Peyer's patch (tissue), 4 donors: ENCODE data around the gene C17orf50. TPM values are rescaled to one million over a fixed set of nuclear protein-coding genes. Genes with fewer than 3 reads are reported as not detected.

ENCODE experiments used
- DNase-seq, 3 donors: peaks; one replicate each; pipeline ENCODE4 v3.0.0-alpha.2; 2017 to 2019
- H3K27ac ChIP-seq, 4 donors: fragments of 200-600 bp; sonication (generic); one replicate each; pipeline ENCODE4 v1.5.1; 2016 to 2019
- H3K27me3 ChIP-seq, 2 donors: fragments of 200-600 bp; sonication (generic); one replicate each; pipeline ENCODE4 v1.5.1; 2019
- H3K36me3 ChIP-seq, 3 donors: fragments of 200-600 bp; sonication (generic); one replicate each; pipeline ENCODE4 v1.5.1; 2016 to 2019
- H3K4me1 ChIP-seq, 4 donors: fragments of 200-600 bp; sonication (generic); one replicate each; pipeline ENCODE4 v1.5.1; 2016 to 2019
- H3K4me3 ChIP-seq, 4 donors: fragments of 200-600 bp; sonication (generic); 1 replicate in 3 of 4; 2 replicates in 1 of 4; pipeline ENCODE4 v1.5.1; 2016 to 2019; ENCODE audit warnings: mild to moderate bottlenecking in 1 of 4
- H3K9me3 ChIP-seq, 4 donors: fragments of 200-600 bp; sonication (generic); one replicate each; pipeline ENCODE4 v1.5.1; 2016 to 2019; ENCODE audit warnings: mild to moderate bottlenecking in 1 of 4
- CTCF ChIP-seq, 6 experiments: fragments of 450-650 bp in 4 of 6; fragments of 200-600 bp in 2 of 6; sonication (generic) in 1 of 6; IDR thresholded peaks; one replicate each; pipeline ENCODE4 v1.5.1; 2017 to 2019; ENCODE audit warnings: antibody characterized with exemption in 6 of 6, mild to moderate bottlenecking in 3 of 6, moderate library complexity in 1 of 6
- POLR2A ChIP-seq, 2 donors: fragments of 450-650 bp; IDR thresholded peaks; one replicate each; pipeline ENCODE4 v1.5.1; 2017; ENCODE audit warnings: antibody characterized with exemption in 2 of 2, mild to moderate bottlenecking in 2 of 2, moderate library complexity in 2 of 2
- total RNA-seq, 4 donors: library from RNA; depleted of rRNA; stranded (reverse); fragments of >200 nt; gene quantifications; one replicate each; pipeline ENCODE4 v1.1.0, GENCODE V29; 2016

C17orf50 gene
- total RNA-seq, 4 donors from 2014 or later = not detected

- TF ChIP-seq POLR2A (IDR thresholded peaks at IDR 0.05) (no peak), CTCF (IDR thresholded peaks at IDR 0.05) (no peak)
- no peaks in the 10 kb centered on the region for H3K9me3 ChIP-seq
- H3K4me1 ChIP-seq = peaks cover 0 to 7% (median 3%) of the 10 kb centered on the region in 4 donors
- no peaks in the 10 kb centered on the region for H3K36me3 ChIP-seq
- no peaks in the 10 kb centered on the region for H3K27me3 ChIP-seq
- DNase-seq = no peak
- no peak overlapping the region for H3K4me3 ChIP-seq
- H3K27ac ChIP-seq = no peak overlapping the region
These were observed 27.3 kb upstream of the C17orf50 start for GRCh38 chr17:35733366-35733765.

- TF ChIP-seq POLR2A (IDR thresholded peaks at IDR 0.05) (no peak), CTCF (IDR thresholded peaks at IDR 0.05) (no peak)
- Histone ChIP-seq H3K4me3 (no peak overlapping the region), H3K27ac (no peak overlapping the region), H3K4me1 (peaks cover 0 to 7% (median 3%) of the 10 kb centered on the region in 4 donors), H3K9me3 (no peaks in the 10 kb centered on the region), H3K27me3 (no peaks in the 10 kb centered on the region), H3K36me3 (no peaks in the 10 kb centered on the region)
- no peak for DNase-seq
These were observed 26.3 kb upstream of the C17orf50 start for GRCh38 chr17:35734396-35734795.

GRCh38 chr17:35735036-35735805 lies 25.5 kb upstream of the C17orf50 start:
- H3K27me3 ChIP-seq = no peaks in the 10 kb centered on the region
- no peak for DNase-seq
- H3K36me3 ChIP-seq = no peaks in the 10 kb centered on the region
- H3K27ac ChIP-seq = no peak overlapping the region
- peaks cover 0 to 7% (median 3%) of the 10 kb centered on the region in 4 donors for H3K4me1 ChIP-seq
- no peak overlapping the region for H3K4me3 ChIP-seq
- H3K9me3 ChIP-seq = no peaks in the 10 kb centered on the region
- TF ChIP-seq CTCF (IDR thresholded peaks at IDR 0.05) (no peak), POLR2A (IDR thresholded peaks at IDR 0.05) (no peak)

- H3K4me1 ChIP-seq = peaks cover 0 to 12% (median under 1%) of the 10 kb centered on the region in 4 donors
- H3K27ac ChIP-seq = no peak overlapping the region
- H3K4me3 ChIP-seq = no peak overlapping the region
- H3K36me3 ChIP-seq = no peaks in the 10 kb centered on the region
- no peak for DNase-seq
- TF ChIP-seq CTCF (IDR thresholded peaks at IDR 0.05) (no peak), POLR2A (IDR thresholded peaks at IDR 0.05) (no peak)
- no peaks in the 10 kb centered on the region for H3K9me3 ChIP-seq
- H3K27me3 ChIP-seq = peaks cover 0 to 5% of the 10 kb centered on the region in 2 donors
These were observed 24.5 kb upstream of the C17orf50 start for GRCh38 chr17:35736236-35736635.

GRCh38 chr17:35738519-35739133 lies 22.1 kb upstream of the C17orf50 start:
- DNase-seq = no peak
- Histone ChIP-seq H3K9me3 (no peaks in the 10 kb centered on the region), H3K4me1 (peaks cover 0 to 9% (median 0%) of the 10 kb centered on the region in 4 donors), H3K27ac (no peak overlapping the region), H3K27me3 (peaks cover 0 to 10% of the 10 kb centered on the region in 2 donors), H3K36me3 (no peaks in the 10 kb centered on the region), H3K4me3 (no peak overlapping the region)
- TF ChIP-seq CTCF (IDR thresholded peaks at IDR 0.05) (no peak), POLR2A (IDR thresholded peaks at IDR 0.05) (no peak)
